ENCODE results near the gene RAP1GAP2.

The RAP1GAP2 gene

DNA sequence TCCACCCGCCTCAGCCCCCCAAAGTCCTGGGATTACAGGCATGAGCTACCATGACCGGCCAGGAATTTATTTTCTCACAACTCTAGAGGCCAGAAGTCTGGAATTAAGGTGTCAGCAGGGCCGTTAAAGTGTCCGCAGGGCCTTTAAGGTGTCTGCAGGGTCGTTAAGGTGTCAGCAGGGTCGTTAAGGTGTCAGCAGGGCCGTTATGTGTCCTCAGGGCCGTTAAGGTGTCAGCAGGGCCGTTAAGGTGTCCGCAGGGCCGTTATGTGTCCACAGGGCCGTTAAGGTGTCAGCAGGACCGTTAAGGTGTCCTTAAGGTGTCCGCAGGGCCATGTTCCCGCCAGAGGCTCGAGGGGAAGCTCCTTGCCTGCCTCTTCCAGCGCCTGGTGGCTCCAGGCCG, 125.2 kb downstream of the RAP1GAP2 start:
- DNase-seq, result no peak

DNA sequence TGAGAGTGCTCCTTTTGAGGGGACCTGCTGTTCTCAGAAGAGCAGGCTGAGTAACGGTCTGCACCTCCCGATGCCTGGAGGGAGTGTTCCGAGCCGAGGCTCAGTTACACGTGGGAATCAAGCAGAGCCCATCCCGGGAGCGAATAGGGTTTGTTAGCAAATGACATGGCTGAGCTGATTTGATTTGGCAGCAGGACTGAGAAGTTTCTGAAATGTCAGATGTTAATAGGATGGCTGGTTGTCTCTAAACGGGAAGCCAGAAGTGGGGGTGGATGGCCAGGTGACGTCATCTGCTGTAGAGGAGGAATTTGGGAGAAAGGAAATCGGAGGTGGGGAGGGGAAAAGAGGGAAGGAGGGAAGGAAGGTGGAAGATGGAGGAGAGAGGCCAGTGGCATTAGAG, 128.0 kb downstream of the RAP1GAP2 start:
- DNase-seq, result no peak

DNA sequence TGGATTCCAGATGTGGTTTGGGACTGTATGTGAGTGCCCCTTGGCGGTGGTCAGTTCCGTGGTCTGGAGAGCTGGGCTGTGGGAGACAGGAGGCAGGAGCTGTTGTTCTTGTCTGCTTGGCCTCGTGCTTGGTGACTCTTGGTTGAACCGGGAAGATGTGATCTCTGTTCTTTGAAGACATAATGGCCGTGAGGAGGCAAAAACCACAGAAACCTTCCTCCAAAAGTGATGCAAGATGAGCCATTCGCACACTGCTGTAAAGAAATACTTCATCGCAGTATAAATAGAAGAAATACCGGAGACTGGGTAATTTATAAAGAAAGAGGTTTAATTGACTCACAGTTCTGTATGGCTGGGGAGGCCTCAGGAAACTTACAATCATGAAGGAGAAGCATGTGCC, 128.8 kb downstream of the RAP1GAP2 start:
- DNase-seq, result no peak

DNA sequence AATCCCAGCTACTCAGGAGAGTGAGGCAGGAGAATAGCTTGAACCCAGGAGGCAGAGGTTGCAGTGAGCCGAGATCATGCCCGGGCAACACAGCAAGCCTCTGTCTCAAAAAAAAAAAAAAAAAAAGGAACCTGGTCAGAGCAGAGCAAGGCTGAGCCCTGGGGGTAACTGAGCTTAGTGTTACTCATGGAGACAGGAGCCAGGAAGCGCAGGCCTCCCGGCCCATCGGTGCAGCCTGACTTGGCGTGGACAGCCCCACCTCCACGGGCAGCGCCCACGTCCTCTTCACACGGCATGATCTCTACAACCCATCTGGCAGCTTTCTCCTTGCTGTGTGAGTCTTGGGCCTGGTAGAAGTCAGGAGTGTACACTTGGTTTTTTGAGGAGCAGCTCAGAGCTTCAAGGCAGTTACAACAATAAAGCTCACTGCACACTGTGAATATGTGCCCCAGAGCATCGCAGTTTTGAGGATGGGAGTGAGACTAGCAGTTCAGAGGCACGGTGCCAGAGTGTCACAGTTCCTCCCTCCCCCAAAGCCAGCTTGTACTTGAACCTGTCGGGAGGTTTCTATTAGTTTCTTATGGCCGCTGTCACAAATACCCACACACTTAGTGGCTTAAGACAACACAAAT, 129.9 kb downstream of the RAP1GAP2 start:
- DNase-seq, result no peak

DNA sequence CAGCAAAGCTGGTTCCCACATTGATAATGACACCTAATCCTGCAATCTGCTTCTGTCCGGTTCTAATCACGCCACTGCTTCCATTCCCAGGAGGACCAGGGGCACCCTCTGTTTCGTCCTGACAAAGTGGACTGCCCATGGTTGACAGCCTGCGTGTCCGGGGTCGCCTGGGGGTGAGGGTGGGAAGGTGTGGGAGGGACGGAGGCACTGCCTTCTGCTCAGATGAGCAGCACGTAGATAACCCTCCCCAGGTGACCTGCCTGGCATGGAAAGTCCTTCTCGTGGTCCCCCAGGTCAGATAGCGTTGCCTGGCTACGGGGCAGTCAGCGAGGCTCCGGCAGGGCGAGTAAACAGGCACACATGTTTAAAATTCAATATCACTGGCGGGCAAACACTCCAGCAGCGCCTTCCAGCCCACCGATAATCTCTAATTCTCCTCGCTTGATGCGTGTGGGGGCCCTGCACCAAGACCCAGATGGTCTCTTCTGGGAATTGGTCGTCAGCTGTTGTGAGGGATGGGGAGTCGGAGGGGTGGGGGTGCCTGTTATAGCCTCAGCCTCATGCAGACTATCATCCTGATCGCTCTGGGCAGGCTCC, 132.2 kb downstream of the RAP1GAP2 start:
- no peak for DNase-seq

DNA sequence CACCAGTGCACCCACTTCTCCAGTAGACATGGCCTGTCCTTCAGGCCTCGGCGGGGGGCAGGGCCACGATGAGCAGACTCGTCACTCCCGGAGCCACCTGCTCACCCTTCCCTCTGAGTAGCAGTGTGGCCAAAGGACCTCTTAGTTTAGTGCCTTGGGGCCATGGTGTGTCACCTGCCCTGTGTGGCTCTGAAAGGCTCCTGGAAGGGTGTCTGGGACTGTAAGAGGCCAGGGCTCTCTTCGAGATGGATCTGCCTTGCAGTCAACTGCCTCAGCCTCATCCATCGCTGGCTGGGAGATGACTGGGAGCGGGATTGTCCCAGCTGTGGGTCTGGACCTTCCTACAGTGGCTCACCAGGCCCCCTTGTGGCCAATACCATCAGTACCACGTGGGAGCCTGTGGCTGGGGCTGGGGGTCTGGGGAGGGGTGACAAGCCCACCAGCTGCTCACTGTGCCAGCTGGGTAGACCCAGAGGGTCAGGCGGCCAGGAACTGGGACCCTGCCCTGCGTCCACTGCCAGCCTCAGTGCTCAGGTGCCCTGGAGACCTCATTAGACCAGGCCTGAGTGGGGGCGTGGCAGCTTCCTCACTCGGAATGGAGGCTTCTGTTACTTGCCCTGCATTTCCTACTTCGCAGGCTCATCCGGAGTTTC, 133.8 kb downstream of the RAP1GAP2 start:
- peak; percentile 47 to 48 for DNase-seq

DNA sequence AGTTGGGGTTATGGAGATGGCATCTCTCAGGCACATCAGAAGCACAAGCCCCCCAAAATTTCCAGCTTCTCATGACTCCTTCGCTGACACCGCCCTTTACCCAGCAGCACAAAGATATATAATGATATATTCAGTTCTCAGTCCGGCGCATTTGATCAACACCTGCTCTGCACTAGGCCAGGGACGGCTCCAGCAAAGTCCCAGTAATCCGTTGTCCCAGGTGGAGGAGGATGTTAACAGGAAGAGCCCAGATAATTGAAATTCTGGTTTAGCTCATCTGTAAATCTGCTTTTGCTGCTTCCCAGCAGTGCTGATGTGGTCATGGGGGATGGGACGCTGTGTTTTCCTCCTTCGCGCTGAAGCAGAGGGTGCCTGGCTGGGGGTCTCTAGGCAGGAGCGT, 135.6 kb downstream of the RAP1GAP2 start:
- no peak for DNase-seq

DNA sequence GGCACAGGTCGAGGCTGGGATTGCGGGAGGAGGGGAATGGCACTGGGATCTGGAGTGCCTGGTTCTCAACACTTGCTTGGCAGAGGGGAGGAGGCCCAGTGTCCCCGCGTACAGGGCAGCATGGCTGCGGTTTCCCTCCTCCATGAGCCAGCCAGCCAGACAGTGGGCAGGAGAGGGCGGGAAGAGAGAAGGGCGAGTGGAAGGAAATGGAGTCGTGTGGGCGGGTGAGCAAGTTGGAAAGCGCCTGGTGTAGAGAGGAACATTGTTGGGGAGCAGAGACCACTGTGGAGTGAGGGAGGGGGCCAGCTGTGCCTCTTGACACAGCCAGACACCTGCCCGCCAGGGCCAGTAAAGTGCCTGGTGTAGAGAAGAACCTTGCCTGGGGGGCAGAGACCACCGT, 136.7 kb downstream of the RAP1GAP2 start:
- no peak for DNase-seq

DNA sequence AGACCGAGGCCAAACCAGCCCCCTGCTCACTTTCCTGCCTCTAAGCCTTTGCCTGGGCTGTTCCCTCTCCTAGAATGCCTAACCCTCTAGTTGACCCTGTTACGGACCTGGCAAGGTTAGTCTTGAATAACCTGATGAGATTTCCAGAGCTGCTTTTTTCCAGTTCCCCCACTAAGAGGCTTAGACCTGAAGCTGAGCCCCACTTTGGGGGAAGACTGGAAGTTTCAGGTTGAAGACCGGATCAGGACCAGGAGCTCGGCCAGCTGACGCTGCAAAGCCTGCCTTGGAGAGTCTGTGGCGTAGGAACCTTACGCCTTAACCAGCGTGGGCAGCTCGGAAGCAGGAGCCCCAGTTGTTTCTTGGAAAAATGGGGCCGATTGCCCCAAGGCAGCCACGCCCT, 137.4 kb downstream of the RAP1GAP2 start:
- no peak for DNase-seq

DNA sequence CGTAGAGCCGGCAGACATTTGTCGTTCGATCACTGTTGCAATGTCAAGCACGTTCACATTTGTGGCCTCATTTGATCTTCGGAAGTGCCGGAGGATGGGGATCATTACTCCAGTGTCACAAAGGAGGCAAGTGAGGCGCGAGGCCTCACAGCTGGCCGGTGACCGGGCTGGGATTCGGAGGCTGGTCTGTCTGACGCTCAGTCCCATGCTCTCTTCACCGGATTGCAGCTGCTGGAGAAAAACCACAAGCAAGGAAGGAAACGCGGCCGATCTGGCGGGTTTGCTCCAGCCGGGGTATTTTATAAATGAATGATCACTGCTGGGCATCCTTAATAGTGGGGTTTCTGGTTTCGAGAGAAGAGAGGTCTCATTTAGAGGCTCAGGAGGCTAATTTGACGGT, 139.4 kb downstream of the RAP1GAP2 start:
- DNase-seq, result no peak

DNA sequence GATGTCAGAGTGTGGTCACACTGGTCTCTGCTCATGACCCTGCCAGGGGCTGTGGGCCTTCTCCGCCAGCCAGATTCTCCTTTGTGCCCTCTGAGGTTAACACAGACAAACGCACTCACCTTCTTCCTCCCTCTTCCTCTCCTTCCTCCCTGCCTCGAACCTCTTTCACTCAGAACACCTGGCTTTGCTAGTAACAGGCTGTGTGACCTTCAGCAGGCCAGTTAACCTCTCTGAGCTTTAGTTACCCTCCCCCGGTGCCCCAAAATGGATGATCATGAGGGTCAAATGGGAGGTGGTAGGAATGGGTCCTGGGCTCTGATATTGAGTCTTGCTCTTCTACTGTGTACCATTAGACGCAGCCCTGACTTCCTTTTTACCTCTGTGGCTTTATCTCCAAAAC, 140.1 kb downstream of the RAP1GAP2 start:
- no peak for DNase-seq

DNA sequence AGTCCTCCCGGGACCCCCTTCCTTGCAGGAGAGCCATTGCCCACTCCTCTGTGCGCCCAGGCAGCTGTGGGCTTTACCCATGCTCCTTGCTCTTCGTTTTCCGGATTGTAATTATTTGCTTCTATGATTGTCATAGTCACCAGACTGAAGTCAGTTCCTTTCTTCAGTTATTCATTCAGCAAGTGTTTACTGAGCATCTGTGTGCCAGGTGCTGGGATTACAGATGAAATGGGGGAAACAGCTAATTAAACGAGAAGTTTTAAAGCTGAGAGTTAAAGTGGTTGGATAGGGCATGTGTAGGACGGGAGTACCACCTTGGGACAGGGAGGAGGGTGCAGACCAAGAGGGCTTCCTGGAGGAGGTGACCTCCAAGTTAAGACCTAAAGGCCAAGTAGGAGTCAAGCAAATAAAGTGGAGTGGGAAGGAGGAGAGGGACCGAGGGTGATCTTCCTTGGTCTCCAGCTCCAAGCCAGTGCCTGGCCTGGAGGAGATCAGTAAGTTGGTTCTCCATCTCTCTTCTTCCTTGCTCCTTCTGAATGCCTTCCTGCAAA, 140.6 kb downstream of the RAP1GAP2 start:
- DNase-seq, result no peak

DNA sequence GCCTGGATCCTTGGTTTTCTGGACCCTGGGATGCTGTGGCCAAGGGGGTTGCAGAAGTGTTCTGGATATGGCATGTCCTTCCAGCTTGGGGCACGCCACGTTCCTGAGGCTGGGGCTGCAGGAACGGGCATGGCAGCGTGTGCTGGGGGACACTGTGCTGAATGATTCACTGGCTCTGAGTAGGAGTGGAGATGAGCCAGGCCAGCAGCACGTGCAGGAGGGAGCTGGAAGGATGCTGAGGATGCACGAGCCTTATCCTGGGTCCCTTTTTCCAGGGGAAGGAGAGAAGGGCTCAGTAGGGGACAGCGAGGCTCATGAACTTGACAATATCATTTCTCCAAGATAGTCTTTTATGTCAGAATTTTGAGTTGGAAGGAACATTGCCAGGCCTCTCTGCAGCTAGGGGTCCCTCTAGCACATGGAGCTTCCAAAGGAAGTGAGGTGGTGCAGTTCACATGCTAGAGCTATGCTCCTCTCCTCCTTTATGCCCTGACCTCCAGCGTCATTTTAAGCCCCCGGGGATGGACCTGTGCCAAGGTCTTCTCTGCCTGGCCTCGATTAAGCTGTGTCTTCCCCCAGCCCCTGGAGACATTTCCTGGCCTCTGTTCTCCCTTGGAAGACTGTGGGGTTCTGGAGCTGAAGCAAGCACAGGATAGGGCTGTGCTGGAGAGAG, 141.2 kb downstream of the RAP1GAP2 start:
- no peak for DNase-seq

DNA sequence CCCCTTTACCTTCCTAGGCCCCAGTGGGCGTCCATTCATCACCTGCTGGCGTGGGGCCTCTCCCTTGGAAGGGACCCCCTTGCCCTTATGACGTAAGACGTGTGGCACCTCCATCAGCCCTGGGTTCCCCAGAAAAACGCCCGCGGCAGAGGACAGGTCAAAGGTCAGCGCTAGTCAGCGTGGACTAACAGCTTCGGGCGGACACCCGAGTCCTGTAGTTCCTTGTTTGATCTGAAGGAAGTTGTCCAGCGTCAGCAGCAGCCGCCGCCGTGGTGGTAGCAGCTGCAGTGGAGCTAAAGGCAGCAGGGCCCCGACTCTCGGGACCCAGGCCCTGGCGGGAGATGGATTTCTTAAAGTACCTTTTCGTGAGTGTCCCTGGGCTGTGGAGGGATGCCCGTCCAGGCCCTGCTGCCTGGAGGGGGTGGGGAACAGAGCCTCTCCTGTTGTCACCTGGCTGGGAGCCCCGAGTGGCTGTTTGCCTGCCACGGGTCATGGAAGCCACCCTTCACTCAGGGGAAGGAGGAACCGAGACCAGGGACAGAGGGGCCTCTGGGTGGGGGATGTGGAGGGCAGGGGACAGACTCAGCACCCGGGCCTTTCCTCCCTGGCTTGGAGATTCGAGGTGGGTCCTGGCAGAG, 143.6 kb downstream of the RAP1GAP2 start:
- DNase-seq, result no peak

DNA sequence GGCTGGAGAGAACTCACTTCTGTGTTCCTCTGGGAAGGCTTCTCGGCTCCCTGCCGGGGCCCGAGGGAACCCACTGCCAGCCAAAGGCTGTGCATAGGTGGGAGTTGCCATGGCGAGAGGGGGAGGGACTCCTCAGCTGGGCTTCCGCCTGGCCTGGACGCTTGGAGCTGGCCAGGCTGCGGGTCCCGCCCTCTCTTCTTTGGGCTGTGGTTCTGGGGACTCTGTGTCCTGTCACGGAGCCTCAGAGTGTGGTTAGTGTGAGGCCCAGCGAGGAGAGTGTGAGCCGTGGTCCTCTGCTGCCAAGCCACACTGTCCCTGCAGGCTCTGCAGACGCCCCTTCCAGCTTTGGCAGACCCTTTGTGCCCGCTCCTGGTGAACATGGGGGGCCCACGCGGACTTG, 144.1 kb downstream of the RAP1GAP2 start:
- DNase-seq, result no peak

DNA sequence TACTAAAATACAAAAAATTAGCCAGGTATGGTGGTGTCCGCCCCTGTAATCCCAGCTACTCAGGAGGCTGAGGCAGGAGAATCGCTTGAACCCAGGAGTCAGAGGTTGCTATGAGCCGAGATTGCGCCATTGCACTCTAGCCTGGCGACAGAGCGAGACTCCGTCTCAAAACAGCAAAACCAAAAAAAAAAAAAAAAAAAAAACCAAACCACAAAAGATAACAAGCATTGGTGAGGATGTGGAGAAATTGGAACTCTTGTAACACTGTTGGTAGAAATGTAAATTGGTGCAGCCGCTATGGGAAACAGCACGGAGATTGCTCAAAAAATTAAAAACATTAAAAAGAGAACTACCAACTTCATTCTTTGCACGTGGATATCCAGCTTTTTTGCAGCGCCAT, 147.7 kb downstream of the RAP1GAP2 start:
- DNase-seq, result no peak

DNA sequence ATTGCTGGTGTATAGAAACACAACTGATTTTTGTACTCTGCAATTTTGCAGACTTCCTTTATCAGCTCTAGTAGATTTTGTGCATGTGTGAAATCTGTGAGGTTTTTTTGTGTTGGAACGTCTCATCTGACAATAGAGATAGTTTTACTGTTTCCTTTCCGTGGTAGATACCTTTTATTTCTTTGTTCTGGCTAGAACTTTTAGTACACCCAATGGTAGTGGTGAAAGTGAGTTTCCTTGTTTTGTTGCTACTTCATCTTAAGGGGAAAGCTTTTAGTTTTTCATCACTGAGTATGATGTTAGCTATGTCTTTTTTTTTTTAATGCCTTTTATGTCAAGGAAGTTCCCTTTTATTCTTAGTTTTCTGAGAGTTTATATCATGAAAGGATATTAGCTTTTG, 149.1 kb downstream of the RAP1GAP2 start:
- DNase-seq, result no peak

DNA sequence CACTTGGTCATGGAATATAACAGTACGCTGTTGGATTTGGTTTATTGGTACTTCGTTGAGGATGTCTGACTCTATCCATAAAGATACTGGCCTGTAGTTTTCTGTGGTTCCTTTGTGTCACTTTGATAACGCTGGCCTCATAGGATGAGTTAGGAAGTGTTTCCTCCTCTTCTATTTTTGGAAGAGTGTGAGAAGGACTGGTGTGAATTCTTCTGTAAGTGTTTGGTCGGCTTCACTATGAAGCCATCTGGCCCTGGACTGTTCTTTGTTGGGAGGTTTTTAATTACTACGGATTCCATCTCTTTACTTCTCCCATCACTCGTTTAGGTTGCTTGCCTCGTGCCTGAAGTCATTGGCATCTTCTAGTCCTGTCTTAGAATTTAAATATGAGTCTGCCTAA, 149.9 kb downstream of the RAP1GAP2 start:
- DNase-seq, result no peak

DNA sequence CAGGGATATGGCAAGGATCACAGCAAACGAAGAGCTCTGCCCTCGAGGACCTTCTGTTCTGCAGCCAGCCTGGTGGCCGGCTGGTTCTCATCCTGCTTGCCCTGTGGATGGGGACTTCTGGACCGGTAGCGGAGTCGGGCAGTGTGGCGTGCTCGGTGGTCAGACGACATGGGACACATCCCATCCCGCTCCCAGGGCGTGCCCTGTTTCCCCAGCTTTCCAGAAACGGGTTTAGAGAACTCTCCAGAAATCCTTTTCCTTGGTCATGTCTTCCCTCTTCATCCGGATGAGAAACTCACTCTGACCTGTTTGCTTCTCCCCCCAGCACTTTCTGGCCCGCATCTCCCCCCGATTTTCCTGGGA, 151.3 kb downstream of the RAP1GAP2 start:
- DNase-seq, result no peak

DNA sequence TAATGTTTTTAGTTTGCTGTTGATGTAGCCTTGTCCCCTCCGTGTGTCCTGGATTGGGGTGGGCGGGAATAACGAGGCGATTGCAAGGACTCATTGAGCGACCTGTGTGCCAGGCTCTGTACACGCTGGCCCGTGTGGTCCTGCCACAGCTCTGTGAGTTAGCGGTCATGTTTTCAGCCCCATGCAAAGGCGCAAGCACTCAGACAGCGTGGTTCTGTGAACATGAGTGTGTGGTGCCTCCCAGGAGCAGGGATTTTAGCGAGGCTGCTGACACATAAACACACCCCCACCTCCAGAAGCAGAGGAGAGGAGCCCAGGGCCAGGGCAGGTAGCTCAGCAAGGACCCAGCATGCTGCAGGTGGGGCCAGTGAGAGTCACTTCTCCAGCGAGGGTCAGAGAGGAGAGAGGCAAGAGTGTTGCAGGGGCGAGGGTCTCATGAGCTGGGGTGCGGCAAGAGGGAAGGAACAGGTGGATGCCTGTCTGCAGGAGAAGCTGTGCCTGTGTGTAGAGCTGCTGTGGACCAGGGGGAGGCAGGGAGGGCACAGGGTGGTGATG, 151.8 kb downstream of the RAP1GAP2 start:
- no peak for DNase-seq

DNA sequence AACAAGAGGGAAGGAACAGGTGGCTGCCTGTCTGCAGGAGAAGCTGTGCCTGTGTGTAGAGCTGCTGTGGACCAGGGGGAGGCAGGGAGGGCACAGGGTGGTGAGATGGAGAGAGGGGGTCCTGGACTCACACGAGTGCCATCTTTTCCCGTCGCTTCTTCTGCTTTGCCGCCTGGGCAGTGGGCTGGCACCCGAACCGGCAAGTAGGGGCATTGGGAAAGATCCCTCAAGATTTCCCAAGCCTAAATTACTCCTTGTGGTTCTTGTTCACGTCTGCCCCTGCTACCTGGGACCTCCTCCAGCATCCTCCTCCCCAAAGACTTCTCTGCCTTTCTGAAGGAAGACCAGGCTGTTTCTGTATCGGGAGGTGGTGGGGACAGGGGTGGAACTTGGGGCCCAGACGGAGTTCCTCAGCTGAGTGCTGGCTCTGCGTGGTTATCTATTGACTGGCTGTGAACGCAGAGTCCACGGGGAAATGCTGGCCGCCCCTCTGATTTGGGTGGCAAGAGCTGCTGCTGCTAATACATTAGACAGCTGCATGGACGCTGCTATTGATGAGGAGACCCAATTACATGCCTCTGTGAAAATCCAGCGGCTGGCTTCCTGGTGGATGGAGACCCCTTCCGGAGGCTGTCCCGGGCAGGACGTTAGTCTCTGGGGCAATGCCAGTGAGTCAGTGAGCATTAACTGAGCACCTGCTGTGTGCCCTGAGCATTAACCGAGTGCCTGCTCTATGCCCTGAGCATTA, 152.7 kb downstream of the RAP1GAP2 start:
- DNase-seq, result no peak

DNA sequence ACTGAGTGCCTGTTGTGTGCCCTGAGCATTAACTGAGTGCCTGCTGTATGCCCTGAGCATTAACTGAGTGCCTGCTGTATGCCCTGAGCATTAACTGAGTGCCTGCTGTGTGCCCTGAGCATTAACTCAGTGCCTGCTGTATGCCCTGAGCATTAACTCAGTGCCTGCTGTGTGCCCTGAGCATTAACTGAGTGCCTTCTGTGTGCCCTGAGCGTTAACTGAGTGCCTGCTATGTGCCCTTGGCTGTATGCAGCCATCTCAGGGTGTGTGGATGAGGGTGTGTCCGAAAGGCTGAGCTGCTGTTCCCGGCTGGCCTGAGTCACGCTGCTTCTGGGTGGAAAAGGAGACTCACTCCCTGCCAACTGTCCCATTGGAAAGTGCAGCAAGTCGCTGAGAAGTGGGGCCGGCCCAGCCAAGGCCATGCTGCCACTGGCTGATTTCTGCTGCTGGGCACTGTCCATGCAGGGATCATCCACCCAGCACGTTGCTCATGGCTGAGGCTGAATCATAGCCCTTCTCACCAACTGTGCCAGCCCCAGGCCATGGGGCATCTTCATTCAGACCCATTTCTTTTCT, 153.3 kb downstream of the RAP1GAP2 start:
- no peak for DNase-seq

All from stimulated activated CD4-positive, alpha-beta T cell treated with anti-CD3 and anti-CD28 coated beads, Interleukin-2, amount 100 ng/mL, for 24 hours (primary cell).